T follicular helper cell (primary cell): ENCODE data around the gene DENND5A.
"Not testable (repeated sequence)": the region's sequence is repeated elsewhere in the genome, so short reads cannot be mapped to it uniquely, and the experiment has no call there.

Source experiments
- DNase-seq: peaks from one replicate; pipeline ENCODE4 v3.0.0-alpha.2; 2020; ENCODE audit warnings: low read depth

Gene DENND5A

DNA sequence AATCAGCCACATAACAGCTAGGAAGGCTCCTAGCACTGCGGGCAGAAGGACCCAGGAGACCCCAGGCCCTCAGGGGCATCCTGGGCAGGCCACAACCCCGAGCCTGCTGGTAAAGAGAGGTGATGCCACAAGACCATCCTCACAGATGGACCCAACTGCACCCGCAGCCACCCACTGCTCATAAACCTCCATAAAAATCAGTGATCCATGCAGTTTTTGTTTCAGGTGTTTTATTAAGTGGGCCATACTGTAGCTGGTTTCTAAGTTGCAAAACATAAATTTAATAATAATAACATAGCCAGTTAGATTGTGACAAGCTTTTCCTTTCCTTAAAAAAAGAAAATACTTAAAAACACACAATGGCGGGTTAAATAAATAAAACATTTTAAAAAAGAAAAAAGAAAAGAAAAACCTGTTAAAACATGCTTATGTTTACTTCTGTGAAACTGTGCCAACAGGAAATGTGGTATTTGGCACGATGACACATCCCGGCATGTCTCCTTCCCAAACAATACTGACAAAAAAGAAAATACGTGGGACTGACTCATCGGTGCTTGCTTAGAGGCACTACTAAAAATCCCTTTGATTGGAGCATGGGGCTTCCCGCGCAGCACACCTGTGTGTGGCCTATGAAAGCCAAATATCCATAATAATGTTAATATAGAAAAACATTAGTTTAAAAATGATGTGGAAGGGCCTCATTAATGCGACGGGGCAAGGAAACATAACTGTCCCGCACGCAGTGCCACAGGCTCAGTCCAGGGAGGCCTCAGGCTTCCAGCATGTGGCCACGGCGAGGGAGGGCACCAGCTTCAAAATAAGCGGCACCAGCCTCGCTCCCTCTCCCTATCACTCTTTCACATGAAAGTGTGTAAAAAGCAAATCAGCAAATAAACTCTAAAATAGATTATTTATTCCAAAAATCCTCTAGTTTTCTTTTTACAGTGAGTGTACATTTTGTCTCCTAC is 126.3 kb downstream of the DENND5A start:
- no peak for DNase-seq

DNA sequence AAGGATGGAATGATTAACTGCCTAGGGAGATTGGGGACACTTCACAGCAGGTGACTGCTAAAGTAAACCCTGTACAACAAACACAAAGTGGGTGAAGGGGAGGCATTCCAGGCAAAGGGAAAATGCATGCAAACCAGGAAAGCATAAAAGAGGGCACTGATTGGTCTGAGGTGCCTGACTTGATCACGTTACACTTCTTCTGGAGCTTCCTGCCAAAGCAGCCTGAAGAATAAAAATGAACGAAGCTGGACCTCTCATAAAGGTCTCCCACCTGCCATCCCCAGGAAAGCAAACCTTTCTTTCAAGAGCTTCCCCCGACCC is 127.1 kb downstream of the DENND5A start:
- DNase-seq, result no peak

DNA sequence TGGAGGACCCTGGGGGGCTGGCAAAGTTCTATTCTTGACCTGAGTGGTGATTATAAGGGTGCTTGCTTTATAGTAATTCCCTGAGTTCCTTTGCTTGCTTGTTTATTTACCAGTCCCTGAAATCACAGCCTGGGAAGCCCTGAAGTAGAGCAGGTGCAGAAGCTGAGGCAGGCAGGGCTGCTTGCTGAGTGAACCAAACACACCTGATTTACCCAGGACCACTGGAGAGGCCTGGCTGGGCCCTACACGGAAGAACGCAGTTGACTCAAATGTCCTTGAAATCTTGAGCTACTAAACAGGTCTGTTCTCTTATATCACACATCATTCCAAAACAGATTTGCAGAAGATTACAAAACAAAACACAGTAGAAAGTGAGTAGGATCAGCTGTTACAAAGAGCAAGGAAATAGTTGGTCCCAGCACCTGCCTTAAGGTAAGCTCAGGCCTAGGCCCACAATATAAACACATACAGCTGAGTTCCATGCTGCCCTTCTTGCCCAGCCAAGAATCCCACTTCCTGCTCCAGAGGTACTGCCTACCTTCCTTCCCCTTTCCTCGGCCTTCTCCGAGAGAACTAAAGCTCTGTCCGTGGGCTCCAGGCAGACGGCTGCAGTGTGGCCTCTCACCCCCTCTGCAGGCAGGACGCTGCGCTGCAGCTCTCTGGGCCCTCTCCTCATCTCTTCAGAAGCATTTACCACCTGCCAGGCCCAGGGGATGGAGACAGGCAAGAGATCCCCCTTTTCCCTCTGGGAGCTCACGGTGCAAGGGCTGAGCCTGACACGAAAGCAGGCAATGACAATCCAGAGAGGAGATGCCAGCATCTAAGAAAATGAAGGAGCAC is 127.6 kb downstream of the DENND5A start:
- DNase-seq, result peak; percentile 38

DNA sequence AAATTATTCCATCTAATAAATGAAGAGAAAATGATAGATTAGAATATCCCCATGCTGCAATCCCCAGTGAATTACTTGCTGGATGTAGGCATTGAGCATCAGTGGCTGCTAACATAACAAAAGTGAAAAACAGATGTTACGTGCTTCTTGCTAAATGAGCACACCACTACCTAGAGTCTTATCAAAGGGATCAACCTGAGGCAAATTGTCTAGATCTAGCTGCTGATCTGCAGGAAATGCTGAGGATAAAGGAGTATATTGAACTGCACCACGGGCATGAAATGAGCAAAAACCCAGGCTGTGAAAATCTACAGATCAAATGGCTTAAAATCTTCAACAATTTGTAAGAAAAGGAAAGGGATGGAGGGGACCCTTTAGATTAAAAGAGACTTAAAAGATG is 128.4 kb downstream of the DENND5A start:
- DNase-seq, result no peak

DNA sequence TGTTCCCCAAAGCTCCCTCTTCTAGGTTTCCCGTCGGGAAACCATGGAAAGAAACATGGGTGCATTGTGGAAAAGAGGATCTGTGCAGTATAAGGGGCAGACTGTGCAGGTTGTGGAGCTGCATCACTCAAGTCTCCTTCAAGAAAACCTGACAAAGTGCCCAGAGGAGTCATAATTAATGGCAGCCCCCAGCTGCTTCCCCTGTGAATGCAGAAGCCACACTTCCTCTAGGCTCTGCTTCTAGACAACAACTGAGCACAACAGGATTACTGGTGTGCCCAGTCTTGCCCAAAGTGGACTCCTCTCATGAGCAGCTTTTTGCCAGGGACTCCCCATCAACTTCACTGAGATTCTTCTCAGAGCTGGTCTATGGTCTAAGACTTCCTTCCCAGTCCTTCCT is 131.2 kb downstream of the DENND5A start:
- no peak for DNase-seq

DNA sequence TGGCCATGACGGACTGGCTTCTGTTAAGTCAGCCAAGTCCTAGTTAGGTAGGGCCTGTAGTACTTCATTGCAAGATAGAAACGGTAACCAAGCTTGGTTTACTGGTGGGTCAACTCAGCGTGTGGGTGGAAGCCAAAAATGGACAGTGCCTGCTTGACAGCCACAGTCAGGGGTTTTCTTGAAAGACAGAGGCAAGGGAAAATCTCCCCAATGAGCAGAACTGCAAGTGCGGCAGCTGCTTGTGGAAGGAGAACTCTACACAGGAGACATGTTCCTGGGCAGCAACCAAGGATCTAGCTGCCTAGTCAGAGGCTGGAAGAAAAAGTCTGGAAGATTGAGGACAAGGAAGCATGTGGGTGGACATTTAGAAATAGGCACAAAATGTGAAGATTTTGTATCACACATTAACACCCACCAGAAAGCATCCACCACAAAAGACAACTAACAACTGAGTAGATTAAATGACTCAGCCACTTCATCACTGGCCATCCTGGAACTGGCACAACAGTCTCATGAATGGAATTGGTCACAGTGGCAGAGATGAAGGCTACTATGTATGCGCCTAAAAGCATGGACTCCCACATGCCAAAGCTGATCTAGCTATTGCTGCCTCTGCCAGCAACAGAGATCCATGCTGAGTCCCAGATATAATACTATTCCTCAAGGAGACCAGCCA is 132.8 kb downstream of the DENND5A start:
- DNase-seq, result no peak

DNA sequence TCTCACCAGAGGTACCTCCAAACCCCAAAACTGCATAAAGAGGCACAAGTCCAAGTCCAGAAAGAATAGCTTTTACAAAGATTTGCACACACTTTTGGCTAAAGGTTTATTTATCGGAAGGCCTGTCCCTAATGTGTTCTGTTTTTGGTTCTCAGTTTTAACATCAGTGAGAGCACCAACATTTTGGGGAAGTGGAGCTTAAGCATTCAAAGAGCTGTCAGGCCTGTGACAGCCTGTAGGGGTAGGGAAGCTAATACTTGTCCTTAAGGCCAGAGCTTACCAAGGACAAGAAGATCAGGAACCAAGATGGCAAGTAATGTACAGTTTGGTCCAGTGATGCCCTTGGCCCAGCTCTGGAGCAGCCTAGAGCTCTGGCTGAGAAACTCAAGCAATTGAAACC is 134.9 kb downstream of the DENND5A start:
- no peak for DNase-seq

DNA sequence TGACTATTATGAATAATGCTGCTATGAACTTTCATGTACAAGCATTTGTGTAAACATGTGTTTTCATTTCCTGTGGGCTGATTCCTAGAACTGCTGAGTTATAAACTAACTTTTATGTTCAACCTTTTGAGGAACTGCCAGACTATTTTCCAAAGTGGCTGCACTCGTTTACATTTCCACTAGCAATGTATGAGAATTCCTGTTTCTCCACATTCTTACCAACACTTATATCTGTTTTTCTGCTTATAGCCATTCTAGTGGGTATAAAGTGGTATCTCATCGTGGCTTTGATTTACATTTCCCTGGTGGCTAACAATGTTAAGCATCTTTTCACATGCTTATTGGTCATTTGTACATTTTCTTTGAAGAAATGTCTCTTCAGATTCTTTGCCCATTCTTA is 138.5 kb downstream of the DENND5A start:
- DNase-seq, result no peak

DNA sequence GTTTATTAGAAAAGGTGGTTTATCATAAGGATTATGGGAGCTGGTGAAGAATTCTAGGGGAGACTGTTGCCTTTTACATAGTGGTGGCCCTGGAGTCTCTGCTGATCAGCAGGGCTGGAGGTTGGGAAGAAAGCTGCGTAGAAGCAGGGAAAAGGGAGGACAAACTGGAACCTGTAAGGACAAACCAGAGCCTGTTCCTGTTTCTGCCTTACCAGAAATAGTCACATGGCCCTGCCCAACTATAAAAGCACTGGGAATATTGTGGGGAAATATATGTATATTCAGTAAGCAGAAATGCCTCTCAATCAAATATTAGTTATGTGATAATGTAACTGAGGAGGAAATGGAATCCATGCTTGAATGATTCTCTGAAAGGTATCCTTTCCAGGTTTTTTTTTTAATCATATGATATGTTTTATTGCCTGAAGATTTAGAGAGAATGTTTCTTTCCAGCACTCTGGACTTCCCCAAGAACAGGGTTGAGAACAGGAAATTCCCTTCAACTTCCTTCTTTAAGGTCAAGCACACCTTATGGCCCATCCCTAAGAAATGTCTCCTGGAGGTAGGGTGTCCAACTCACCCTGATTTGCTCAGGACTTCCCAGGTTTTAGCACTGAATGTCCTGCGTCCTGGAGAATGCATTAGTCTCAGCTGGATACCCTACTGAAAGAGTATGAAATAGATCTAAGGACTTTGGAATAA is 139.8 kb downstream of the DENND5A start:
- DNase-seq, result no peak

DNA sequence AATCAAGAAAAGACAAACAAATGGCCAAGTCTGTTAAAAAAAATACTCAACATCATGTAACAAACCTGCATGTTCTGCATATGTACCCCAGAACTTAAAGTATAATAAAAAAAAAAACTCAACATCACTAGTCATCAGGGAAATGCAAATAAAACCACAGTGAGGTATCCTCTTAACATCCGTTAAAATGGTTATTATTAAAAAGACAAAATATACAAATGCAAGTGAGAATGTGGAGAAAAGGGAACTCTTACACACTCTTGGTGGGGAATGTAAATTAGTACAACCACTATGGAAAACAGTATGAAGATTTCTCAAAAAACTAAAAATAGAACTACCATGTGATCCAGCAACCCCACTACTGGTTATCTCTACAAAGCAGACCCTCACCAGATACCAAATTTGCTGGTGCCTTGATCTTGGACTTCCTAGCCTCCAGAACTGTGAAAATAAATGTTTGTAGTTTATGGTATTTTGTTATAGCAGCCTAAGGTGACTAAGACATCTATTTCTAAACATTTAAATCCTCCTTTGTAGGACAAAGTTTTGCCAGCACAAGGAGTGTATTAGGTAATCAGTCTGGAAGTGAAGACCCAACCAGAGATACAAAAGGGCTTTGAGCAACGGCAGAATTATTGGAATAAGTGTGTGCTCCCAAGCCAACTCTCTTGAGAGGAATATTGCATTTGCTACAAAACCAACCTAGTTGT is 141.4 kb downstream of the DENND5A start:
- no peak for DNase-seq

DNA sequence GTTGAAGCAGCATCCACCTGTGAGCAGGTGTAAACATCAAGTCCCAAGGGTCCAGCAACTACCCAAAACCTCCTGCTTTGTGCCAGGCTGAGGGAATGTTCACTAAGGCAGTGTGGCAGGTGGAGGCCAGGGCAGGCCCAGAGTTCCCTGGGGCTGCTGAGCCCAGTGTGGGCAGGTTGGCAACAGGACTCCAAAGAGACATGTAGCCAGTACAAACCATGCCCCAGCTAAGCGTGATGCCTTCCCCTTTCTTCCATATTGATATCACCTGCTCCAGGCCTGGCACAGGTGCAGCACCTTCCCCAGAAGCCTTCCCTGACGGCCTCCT is 143.7 kb downstream of the DENND5A start:
- DNase-seq, result no peak

DNA sequence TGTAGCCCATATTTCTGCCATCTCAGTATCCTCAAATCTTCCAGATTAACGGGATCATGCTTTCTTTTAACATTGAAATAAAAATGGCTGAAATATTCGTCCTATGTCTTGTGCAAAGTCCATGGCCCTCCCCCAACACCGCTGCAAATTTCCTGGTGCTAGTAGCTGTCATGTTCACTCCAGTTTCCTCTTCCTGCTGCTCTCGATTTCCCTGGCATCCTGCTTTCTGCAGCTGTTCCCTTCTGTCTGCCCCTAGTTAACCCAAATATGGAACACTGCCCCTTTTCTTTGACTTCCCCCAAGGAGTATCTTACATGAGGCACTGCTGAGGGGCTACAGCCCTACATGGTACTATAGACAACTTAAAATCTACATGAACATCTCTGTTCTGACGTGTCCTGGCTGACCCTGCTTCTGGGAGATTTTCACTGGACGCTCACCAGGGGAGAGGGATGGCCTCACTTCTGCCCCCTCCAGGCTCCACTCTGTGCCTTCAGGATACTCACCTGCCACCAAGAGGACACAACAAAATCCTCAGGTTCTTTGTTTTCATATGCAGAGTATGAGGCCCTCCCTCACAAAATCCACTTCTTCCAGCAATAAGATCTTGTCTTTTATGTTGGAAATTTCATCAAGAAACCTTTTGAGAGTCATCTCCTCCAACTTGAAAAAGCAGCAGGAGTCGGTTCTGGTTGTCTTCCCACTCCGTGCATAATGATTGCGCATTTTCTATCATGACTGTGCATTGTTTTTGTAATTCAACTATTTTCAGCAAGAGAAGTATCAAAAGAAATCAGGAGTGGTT is 144.3 kb downstream of the DENND5A start:
- DNase-seq, result no peak

DNA sequence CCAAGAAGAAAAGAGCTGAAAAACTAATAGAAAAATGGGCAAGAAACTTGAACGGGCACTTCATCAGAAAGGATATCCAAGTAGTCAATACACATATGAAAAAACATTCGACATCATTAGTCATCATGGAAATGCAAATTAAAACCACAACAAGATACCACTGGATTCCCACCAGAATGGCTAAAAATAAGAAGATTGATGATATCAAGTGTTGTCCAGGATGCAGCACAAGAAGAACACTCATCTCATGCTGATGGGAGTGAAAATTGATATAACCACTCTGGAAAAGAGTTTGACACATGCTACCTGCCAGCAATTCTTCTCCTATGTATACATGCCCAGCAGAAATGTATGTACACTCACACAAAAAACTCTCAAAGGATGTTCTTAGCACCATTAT is 146.9 kb downstream of the DENND5A start:
- DNase-seq, result no peak

DNA sequence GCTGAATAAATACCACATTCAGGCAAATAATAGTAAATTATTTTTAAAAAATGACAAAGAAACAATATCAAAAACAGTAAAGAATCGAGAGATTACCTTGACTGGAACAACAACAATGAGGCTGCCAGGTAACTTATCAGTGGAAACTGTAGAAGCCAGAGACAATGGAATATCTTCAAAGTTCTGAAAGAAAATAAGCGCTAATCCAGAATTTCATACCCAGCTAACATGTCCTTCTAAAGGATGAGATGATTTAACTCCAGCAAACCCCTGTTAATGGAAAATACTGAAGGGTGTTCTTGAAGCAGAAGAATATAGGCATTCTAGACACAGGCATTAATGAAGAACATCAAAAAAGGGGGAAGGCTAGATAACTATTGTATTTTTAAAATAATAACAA is 153.1 kb downstream of the DENND5A start:
- DNase-seq, result no peak

DNA sequence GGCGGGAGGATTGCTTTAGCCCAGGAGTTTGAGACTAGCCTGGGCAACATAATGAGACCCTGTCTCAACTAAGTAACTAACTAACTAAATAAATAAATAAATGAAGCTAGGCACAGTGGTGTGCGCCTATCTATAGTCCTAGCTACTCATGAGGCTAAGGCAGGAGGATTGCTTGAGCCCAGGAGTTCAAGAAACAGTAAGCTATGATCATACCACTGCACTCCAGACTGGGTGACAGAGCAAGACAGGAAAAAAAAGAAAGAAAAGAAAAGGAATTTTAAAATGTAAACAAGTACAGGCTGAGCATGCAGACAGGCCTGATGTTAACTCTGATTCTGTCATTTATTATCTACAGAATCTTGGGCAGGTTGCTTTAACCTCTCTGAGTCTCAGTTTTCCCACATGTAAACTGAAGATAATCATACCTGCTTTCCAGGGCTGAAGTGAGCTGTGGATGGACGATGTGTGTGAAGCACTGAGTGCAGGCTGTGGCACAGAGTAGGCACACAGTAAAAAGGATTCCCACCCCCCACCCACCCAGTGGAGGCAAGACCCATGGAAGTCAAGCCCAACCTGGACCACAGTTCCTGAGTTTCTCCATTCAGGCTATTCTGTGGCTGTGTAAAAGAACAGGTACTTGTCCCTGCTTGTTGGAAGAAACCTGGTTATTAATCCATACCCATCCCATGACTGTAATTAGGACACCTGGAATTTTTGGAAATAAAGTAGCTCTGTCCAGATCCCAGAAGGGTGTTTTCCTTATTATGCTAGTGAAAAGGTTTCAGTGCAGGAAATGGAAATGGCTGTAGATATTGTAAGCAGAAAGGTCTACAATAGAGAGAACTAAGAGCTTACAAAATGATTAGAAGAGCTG is 155.1 kb downstream of the DENND5A start:
- no peak for DNase-seq

DNA sequence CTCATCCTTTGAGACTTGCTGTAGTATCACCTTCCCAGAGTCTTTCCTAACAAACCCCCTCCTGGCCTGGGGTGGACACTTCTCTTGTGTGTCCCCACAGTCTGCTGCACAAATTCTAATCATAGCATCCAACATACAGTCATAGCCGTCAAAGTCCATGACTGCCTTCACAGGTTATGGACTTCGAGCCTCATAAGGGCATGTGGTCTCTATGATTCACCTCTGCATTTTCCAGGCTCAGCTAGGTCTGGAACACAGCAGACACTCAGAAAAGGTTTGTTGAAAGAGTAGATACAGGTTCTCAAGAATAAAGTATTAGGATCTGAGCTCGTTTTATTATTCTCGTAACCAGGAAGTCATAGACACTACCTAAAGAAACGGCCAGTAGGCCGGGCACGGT is 160.6 kb downstream of the DENND5A start:
- DNase-seq, result no peak

DNA sequence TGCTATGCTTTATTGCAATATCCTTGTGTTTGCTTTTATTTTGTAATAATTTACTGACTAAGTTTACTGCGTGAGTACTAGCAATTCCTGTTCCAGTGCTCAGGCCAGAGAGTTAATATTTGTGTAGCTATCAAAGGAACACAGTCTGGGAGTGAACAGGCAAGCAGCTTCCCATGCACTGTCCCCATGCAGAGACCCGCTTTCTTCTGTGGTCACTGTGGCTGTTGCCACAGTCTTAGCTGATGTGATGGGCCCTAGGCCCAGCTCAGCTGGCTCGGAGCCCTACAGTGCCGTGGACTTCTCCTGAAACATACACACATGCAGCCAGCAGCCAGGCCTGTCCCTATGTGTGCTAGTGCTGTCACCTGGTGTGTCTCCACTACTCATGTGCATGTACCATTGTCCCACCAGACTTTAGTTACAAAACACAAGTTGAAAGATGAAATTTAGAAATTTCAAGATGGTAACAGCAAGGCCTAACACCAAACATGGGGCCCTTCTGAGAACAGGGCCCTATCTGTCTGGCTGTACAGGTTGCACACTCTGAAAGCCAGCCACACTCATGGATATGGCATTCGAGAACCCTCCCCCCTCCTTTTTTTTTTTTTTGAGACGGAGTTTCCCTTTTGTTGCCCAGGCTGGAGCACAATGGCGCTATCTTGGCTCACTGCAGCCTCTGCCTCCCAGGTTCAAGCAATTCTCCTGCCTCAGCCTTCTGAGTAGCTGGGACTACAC is 161.4 kb downstream of the DENND5A start:
- no peak for DNase-seq

DNA sequence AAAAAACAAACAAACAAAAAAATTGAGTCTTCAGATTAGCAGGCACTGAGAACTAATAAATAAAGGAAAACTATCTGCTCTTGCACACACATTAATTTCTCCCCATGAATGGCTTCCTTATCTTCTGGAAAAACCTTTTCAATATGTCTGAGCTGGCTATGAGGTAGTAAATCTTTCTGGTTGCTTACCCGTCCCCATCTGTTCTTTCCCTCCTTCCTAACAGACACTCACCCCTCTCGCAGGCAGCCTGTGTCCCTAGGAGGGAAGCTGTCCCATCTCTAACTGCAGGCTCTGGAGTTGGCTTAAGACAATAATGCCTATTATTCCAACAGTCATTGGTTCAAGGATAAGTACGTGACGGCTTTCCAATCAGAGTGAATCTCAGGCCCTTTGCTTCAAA is 165.5 kb downstream of the DENND5A start:
- DNase-seq, result no peak

DNA sequence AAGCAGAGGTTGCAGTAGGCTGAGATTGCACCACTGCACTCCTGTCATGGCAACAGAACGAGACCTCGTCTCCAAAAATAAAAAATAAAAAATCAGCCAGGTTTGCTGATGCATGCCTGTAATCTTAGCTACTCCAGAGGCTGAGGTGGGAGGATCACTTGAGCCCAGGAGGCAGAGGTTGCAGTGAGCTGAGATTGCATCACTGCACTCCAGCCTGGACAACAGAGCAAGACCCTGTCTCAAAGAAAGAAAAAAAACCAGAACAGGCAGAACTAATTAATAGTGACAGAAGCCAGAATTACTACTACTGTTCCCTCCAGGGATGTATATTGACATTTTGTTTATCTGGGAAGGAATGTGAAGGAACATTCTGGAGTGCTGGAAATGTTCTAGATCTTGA is 166.7 kb downstream of the DENND5A start:
- DNase-seq, result not testable (repeated sequence)
